ENCODE results near the gene SKAP2. TPM values are rescaled to one million over a fixed set of nuclear protein-coding genes. Genes with fewer than 3 reads are reported as not detected.
A peak's percentile ranks its signal among the peaks of the same experiment; 100 is the strongest.

SKAP2 gene
- total RNA-seq, 6 donors from 2014 or later, result 21.7 to 57.2 (median 32.6) TPM

- peak; percentile 6 to 19 for ATAC-seq (ENCODE audit: low FRiP score in 2 of 2)
- TF ChIP-seq, protein P1, sequence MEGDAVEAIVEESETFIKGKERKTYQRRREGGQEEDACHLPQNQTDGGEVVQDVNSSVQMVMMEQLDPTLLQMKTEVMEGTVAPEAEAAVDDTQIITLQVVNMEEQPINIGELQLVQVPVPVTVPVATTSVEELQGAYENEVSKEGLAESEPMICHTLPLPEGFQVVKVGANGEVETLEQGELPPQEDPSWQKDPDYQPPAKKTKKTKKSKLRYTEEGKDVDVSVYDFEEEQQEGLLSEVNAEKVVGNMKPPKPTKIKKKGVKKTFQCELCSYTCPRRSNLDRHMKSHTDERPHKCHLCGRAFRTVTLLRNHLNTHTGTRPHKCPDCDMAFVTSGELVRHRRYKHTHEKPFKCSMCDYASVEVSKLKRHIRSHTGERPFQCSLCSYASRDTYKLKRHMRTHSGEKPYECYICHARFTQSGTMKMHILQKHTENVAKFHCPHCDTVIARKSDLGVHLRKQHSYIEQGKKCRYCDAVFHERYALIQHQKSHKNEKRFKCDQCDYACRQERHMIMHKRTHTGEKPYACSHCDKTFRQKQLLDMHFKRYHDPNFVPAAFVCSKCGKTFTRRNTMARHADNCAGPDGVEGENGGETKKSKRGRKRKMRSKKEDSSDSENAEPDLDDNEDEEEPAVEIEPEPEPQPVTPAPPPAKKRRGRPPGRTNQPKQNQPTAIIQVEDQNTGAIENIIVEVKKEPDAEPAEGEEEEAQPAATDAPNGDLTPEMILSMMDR (IDR thresholded peaks at IDR 0.05), result no peak
- TF ChIP-seq POLR2A (IDR thresholded peaks at IDR 0.05), result peak in 1 of 4 donors; percentile 3
- no peaks in the 10 kb centered on the region for H3K27me3 ChIP-seq
- peak overlapping the region; percentile 56 to 74 (median 64) for H3K4me3 ChIP-seq
- no peak for DNase-seq
- H3K9me3 ChIP-seq, result no peaks in the 10 kb centered on the region
- peaks cover 0 to 30% (median 15%) of the 10 kb centered on the region in 4 donors for H3K4me1 ChIP-seq
- H3K27ac ChIP-seq, result peak overlapping the region; percentile 94 to 99 (median 97)
- no peaks in the 10 kb centered on the region for H3K36me3 ChIP-seq
- WGBS, 2 donors, result 2 to 4% methylated on average over 17 of the region's 17 CpGs
These were observed 677 bp downstream of the SKAP2 start for GRCh38 chr7:26863518-26864308.

DNA sequence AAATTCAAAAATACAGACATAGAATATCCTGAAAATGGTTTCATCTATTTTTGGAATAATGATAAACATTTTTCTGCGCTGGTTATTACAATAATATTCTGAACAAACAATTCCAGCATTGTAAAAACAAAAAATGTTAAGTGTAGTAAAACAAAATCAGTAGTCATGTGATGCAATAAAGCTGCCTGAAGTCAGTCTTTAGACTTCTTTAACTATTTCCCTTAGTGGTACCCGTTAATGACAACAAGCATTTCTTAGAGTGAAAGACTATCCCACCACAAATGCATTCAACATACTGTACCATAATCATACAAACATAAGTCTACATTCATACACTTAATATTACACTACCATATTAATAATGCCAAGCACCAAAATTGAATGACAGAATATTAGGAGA lies 1.6 kb downstream of the SKAP2 start:
- H3K27ac ChIP-seq, result peak overlapping the region; percentile 94 to 99 (median 97)
- no peak for ATAC-seq (ENCODE audit: low FRiP score in 2 of 2)
- no peaks in the 10 kb centered on the region for H3K27me3 ChIP-seq
- no peak for DNase-seq
- H3K4me1 ChIP-seq, result peaks cover 0 to 34% (median 17%) of the 10 kb centered on the region in 4 donors
- H3K4me3 ChIP-seq, result peak overlapping the region in 1 of 4 donors; percentile 67
- WGBS, 2 donors, result 40 to 50% methylated on average over 2 of the region's 2 CpGs
- H3K36me3 ChIP-seq, result no peaks in the 10 kb centered on the region
- H3K9me3 ChIP-seq, result no peaks in the 10 kb centered on the region
- TF ChIP-seq POLR2A (IDR thresholded peaks at IDR 0.05), result no peak
- TF ChIP-seq EP300 (IDR thresholded peaks at IDR 0.05), result no peak
- TF ChIP-seq POLR2AphosphoS5 (IDR thresholded peaks at IDR 0.05), result no peak
- TF ChIP-seq, protein P1 (IDR thresholded peaks at IDR 0.05), result no peak

GRCh38 chr7:26861050-26861449 lies 3.3 kb downstream of the SKAP2 start:
- peaks cover 0 to 34% (median 20%) of the 10 kb centered on the region in 4 donors for H3K4me1 ChIP-seq
- peak overlapping the region in 1 of 4 donors; percentile 27 for H3K27ac ChIP-seq

GRCh38 chr7:26860361-26860760 lies 4.0 kb downstream of the SKAP2 start:
- Histone ChIP-seq H3K9me3 (no peaks in the 10 kb centered on the region), H3K27me3 (no peaks in the 10 kb centered on the region), H3K4me1 (peaks cover 0 to 32% (median 20%) of the 10 kb centered on the region in 4 donors), H3K36me3 (no peaks in the 10 kb centered on the region), H3K4me3 (no peak overlapping the region), H3K27ac (peak overlapping the region in 1 of 4 donors; percentile 92)
- no peak for ATAC-seq (ENCODE audit: low FRiP score in 2 of 2)
- WGBS, 2 donors, result 79 to 88% methylated on average over 2 of the region's 2 CpGs
- TF ChIP-seq POLR2AphosphoS5 (IDR thresholded peaks at IDR 0.05) (no peak), EP300 (IDR thresholded peaks at IDR 0.05) (no peak), POLR2A (IDR thresholded peaks at IDR 0.05) (no peak)
- TF ChIP-seq, protein P1 (IDR thresholded peaks at IDR 0.05), result peak in 1 of 6 experiments; percentile 12
- DNase-seq, result no peak

More at GRCh38 chr7:26861050-26861449, 3.3 kb downstream of the SKAP2 start:
- WGBS, 2 donors, result 56 to 60% methylated on average over 1 of the region's 1 CpG
- H3K27me3 ChIP-seq, result no peaks in the 10 kb centered on the region
- DNase-seq, result no peak
- ATAC-seq (ENCODE audit: low FRiP score in 2 of 2), result no peak
- no peak overlapping the region for H3K4me3 ChIP-seq
- TF ChIP-seq EP300 (IDR thresholded peaks at IDR 0.05) (no peak), POLR2AphosphoS5 (IDR thresholded peaks at IDR 0.05) (no peak), POLR2A (IDR thresholded peaks at IDR 0.05) (no peak)
- TF ChIP-seq, protein P1 (IDR thresholded peaks at IDR 0.05), result no peak
- no peaks in the 10 kb centered on the region for H3K36me3 ChIP-seq
- H3K9me3 ChIP-seq, result no peaks in the 10 kb centered on the region
